Fibroblast of lung (primary cell): ENCODE results near the gene SECTM1.

ENCODE experiments used
- EZH2 ChIP-seq: IDR thresholded peaks from 2 replicates; pipeline ENCODE4 v1.5.1; 2012; ENCODE audit warnings: low read length, control low read depth, mild to moderate bottlenecking; ENCODE audit errors: missing control alignments
- TF ChIP-seq, protein P1 (sequence below), 2 donors: IDR thresholded peaks in 1 of 2; conservative IDR thresholded peaks in 1 of 2; 1 replicate in 1 of 2; 2 replicates in 1 of 2; pipeline ENCODE4 v1.5.1; 2011 to 2012; ENCODE audit warnings: low read length in 2 of 2, control low read depth in 1 of 2, inconsistent platforms in 1 of 2, low read depth in 1 of 2, mild to moderate bottlenecking in 1 of 2

DNA sequence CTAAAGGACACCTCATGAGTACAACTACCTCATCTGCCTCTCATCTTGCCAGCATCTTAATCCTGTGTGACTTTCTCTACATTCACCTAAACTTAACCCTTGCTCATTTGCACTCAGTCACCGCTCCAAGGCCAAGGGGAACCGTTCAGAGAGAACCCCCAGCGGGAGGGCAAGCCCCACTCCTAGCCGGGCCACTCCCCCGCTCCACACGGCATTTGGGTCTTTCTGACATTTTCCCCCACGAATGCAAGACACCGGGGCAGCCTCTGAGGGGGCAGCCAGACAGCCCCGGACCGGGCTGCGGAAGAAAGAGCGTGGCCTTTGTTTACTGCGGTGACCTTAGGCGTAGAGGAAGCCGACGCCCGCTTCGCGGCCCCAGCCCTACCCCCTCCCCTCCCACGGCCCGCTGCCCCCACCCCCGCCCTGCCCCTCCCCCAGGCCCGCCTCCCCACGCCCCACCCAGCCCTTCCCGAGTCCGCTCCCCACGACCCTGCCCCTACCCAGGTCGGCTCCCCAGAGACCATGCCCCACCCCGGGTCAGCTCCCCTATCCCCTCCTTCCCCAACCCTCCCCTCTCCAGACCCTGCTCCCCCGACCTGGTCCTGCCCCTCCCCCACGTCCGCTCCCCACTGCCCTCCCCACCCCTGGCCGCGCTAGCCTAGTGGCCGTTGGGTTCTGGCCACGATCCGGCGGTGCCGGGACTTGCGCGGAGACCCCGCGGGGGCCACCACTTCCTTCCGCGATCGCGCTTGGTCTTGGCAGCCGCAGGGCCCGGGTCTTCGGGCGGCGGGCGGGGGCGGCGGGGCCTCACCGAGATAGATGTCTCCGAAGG, 60.9 kb downstream of the SECTM1 start:
- TF ChIP-seq, protein P1, sequence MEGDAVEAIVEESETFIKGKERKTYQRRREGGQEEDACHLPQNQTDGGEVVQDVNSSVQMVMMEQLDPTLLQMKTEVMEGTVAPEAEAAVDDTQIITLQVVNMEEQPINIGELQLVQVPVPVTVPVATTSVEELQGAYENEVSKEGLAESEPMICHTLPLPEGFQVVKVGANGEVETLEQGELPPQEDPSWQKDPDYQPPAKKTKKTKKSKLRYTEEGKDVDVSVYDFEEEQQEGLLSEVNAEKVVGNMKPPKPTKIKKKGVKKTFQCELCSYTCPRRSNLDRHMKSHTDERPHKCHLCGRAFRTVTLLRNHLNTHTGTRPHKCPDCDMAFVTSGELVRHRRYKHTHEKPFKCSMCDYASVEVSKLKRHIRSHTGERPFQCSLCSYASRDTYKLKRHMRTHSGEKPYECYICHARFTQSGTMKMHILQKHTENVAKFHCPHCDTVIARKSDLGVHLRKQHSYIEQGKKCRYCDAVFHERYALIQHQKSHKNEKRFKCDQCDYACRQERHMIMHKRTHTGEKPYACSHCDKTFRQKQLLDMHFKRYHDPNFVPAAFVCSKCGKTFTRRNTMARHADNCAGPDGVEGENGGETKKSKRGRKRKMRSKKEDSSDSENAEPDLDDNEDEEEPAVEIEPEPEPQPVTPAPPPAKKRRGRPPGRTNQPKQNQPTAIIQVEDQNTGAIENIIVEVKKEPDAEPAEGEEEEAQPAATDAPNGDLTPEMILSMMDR (conservative IDR thresholded peaks at IDR 0.05 in 1 of 2, IDR thresholded peaks at IDR 0.05 in 1 of 2; ENCODE audit: low read depth in 1 of 2, low read length in 2 of 2): no peak
- no peak for TF ChIP-seq EZH2
